ENCODE measurements around the gene GJA5.

The GJA5 gene

GRCh38 chr1:147798731-147799130 is 38.3 kb upstream of the GJA5 start:
- no peak for TF ChIP-seq CTCF (conservative IDR thresholded peaks at IDR 0.05; ENCODE audit: control insufficient read depth, insufficient read depth, low read depth, low read length)
- H3K4me3 ChIP-seq (ENCODE audit: control insufficient read depth, low read depth, low read length): no peak overlapping the region
- DNase-seq (ENCODE audit: low read depth): no peak

- H3K4me3 ChIP-seq (ENCODE audit: control insufficient read depth, low read depth, low read length): no peak overlapping the region
- no peak for DNase-seq (ENCODE audit: low read depth)
- TF ChIP-seq CTCF (conservative IDR thresholded peaks at IDR 0.05; ENCODE audit: control insufficient read depth, insufficient read depth, low read depth, low read length): no peak
These were observed 34.2 kb upstream of the GJA5 start for GRCh38 chr1:147794570-147794969.

- no peak for TF ChIP-seq CTCF (conservative IDR thresholded peaks at IDR 0.05; ENCODE audit: control insufficient read depth, insufficient read depth, low read depth, low read length)
- no peak for DNase-seq (ENCODE audit: low read depth)
- H3K4me3 ChIP-seq (ENCODE audit: control insufficient read depth, low read depth, low read length): no peak overlapping the region
These were observed 31.5 kb upstream of the GJA5 start for GRCh38 chr1:147791876-147792275.

- H3K4me3 ChIP-seq (ENCODE audit: control insufficient read depth, low read depth, low read length): no peak overlapping the region
- no peak for TF ChIP-seq CTCF (conservative IDR thresholded peaks at IDR 0.05; ENCODE audit: control insufficient read depth, insufficient read depth, low read depth, low read length)
- no peak for DNase-seq (ENCODE audit: low read depth)
These were observed 27.4 kb upstream of the GJA5 start for GRCh38 chr1:147787765-147788164.

- TF ChIP-seq CTCF (conservative IDR thresholded peaks at IDR 0.05; ENCODE audit: control insufficient read depth, insufficient read depth, low read depth, low read length): no peak
- H3K4me3 ChIP-seq (ENCODE audit: control insufficient read depth, low read depth, low read length): no peak overlapping the region
- DNase-seq (ENCODE audit: low read depth): no peak
These were observed 26.1 kb upstream of the GJA5 start for GRCh38 chr1:147786536-147786935.

- H3K4me3 ChIP-seq (ENCODE audit: control insufficient read depth, low read depth, low read length): no peak overlapping the region
- no peak for TF ChIP-seq CTCF (conservative IDR thresholded peaks at IDR 0.05; ENCODE audit: control insufficient read depth, insufficient read depth, low read depth, low read length)
- DNase-seq (ENCODE audit: low read depth): no peak
These were observed 25.5 kb upstream of the GJA5 start for GRCh38 chr1:147785794-147786506.

GRCh38 chr1:147784941-147785340 is 24.5 kb upstream of the GJA5 start:
- H3K4me3 ChIP-seq (ENCODE audit: control insufficient read depth, low read depth, low read length): no peak overlapping the region
- no peak for TF ChIP-seq CTCF (conservative IDR thresholded peaks at IDR 0.05; ENCODE audit: control insufficient read depth, insufficient read depth, low read depth, low read length)
- DNase-seq (ENCODE audit: low read depth): no peak

Data from fibroblast of mammary gland (primary cell).